ENCODE data around the gene EXD3.
"Not testable (repeated sequence)": the region's sequence is repeated elsewhere in the genome, so short reads cannot be mapped to it uniquely, and the experiment has no call there.

EXD3 gene

DNA sequence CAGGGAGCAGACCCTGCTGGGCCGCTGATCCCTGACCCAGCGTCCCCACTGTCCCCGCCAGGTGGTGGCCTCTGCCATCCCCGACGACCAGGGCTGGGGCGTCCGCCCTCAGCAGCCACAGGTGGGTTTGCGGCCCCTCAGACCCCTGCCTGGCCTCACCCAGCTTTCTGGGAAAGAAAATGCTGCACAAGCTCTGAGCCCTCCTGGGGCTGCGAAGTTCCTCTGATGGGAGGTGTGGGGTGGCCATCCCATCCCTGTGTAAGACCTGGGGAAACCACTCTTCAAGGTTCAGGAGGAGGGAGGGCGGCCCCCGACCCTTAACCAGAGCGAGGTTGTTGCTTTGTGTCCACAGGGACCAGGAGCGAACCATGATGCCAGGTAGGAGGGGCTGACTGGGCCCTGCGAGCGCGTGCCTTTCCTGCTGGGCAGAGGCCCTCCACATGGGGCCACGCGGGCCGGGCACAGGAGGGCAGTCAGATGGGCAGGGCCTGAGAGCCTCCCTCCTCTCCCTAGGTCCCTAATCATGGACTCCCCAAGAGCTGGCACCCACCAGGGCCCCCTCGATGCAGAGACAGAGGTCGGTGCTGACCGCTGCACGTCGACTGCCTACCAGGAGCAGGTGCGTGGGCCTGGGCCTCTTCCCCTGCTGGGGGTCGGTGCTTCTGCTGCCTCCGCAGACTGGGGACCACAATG, 7.9 kb upstream of the EXD3 start:
- no peak for DNase-seq

DNA sequence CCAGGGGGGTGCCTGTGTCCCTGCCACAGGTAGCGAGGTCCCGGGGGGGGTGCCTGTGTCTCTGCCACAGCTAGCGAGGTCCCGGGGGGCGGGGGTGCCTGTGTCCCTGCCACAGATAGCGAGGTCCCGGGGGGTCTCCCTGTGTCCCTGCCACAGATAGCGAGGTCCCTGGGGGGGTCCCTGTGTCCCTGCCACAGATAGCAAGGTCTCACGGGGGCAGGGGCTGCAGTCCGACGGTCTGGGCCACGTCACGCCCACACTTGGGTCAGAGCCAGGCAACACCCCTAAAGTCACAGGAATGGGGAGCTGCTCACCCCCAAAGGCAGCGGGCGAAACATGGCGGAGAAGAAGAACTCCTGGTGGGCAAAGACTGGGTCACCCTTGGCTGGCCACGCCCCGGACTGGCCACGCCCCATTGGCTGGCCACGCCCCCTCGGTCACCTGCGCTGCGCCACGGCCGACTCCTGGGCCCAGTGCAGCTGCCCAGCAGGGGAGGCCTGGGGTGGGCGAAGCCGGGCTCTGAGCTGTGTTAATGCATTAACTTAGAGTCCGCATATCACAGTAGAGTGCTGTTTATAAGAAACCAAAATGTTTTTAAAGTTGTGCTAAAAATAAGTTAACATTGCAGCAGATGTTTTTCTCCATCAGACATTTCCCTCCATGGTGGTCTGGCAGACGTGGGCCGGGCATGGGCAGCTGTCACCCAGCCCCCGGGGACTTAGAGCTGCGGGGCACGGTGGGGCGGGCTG, 7.2 kb upstream of the EXD3 start:
- no peak for DNase-seq

DNA sequence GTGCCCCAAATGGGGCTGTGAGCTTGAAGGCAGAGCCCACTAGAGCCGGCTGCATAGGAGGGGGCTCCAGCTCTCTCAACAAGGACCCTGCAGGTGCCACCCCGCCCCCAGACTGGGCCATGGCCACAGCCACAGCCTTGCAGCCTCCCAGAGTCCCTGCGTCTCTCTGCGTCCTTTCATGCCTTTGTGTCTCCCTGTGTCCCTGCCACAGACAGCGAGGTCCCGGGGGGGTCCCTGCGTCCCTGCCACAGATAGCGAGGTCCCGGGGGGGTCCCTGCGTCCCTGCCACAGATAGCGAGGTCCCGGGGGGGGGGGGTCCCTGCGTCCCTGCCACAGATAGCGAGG, 6.6 kb upstream of the EXD3 start:
- DNase-seq: no peak

DNA sequence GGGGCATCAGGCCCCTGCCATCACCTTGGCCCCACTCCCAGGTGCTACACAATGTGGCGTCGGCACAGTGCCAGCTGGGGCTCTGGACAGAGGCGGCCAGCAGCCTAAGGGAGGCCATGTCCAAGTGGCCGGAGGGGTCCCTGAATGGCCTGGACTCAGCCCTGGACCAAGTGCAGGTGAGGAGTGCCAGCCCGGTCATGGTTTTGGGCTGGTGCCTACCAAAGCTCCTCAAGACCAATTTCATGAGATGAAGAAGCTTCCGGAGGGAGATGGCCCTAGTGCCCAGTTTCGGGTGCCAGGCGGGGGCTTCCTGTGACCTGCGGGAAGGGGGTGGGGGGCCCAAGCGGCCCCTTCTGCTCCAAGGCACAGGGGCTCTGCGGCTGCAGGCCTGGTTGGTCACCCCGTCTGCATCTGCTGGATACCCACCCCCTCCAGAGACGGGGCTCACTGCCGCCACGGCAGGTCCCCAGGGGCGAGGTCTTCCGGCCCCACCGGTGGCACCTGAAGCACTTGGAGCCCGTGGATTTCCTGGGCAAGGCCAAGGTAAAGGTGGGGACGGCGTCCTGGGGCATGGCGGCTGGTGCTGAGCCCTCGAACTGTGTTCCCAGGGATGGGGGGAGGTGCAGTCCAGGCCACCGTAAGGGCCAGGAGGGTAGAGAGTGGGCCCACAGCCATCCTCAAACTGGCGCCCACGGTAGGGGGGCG, 6.0 kb upstream of the EXD3 start:
- DNase-seq: no peak

DNA sequence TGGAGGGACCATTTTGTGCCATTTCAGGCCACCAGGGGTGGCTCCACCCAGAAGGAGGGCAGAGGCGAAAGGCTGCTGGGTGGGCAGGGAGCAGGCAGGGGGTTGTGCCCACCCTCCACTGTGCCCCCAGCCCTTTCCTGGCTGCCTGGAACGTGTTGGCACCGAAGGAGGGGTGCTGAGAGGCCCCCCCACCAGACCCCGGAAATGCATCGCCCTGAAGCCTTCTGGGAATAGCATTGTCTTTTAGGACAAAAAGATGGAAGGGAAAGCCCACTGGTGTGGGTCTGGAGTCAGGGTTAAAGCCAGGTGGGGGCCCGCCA, 5.3 kb upstream of the EXD3 start:
- no peak for DNase-seq

DNA sequence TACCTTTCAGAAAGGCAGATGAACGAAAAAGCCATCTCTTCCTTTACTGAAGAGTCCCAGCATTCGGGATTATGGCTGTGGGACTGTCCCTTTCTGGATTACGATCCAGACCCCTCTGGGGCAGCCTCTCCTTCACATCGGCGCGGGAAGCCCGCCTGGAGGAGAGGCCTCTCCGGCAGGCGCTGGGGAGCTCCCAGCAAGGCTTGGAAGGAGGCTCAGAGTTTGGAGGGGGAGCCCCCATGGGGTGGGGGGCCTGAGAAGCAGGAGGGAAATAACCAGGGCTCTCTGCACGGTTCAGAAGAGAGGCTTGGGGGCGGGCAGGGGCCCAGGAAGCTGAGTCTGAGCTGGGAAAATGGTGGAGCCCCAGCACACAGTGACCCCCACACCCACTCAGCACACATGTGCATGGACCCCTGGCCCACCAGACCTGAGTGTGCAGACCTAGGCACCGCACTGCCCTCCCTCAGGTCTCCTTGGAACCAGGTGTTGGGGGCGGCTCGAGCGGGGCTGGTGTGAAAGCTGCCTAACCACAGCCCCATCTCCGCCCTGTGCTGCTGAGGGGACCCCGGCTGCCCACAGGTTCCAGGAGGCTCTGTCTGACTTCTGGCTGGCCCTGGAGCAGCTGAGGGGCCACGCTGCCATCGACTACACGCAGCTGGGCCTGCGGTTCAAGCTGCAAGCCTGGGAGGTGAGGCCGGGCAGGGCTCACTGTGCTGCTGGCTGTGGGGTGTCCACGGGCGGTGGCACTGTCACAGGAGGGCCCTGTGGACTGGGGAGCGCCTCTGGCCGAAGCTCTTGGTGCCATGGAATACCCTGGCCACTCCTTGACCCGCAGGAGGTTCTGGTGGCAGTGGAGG, 4.7 kb upstream of the EXD3 start:
- DNase-seq: no peak

DNA sequence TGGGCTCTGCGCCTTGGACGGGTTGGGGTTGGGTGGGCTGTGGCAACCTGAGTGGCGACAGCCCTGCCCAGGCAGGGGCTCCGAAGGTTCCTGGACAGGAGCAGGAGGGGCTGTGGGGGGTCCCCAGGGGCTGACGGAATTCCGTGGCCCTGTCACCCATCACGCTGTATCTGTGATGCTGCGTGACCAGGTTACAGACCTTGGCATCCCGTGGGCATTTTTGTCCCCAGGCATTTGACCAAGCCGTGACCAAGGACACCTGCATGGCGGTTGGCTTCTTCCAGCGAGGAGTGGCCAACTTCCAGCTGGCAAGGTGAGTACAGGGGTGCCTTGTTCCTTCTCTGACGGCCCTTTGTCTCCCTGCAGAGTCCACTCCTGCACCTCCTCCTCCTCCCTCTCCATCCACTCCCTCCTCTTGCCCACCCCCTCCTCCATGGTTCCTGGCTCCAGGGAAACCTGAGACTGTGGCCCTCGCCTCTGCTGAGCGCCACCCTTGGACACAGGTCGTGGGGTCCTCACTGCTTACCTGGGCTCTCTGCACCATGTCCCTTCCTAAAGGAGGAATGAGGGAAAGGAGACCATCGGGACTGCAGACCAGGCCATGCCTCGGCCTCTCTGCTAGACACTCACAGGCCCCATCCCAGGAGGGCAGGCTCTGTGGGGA, 3.2 kb upstream of the EXD3 start:
- DNase-seq: no peak

DNA sequence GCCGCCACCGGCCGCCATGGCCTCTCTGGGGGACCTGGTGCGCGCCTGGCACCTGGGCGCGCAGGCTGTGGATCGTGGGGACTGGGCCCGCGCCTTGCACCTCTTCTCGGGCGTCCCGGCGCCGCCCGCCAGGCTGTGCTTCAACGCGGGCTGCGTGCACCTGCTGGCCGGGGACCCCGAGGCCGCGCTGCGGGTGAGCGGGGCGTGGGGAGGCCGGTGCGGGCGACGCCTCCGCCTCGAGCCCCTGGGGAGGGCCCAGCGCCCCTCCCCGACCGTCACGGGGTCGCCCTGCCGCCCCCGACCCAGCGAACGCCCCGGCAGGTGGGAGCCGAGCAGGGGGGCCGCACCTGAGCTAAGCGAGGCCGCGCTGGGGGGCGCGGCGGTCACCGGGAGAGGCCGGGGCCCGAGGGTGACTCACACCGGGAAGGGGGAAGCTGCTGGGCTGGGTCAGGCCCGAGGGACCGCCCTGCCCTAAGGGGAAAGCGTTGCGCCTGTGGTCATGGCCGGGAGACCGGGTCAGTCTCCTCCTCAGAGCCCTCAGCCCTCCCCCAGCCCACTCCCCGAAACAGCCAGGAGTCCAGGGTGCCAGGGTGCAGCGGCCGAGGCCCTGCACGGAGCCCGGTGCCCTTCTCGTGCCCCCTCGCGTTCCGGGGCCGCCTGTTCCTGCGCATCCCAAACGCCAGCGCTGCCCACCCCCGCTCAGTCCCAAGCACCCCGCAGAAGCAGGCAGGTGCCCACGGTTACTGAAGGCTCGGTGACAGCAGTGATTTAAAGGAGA, 741 bp upstream of the EXD3 start:
- DNase-seq: peak; percentile 62

DNA sequence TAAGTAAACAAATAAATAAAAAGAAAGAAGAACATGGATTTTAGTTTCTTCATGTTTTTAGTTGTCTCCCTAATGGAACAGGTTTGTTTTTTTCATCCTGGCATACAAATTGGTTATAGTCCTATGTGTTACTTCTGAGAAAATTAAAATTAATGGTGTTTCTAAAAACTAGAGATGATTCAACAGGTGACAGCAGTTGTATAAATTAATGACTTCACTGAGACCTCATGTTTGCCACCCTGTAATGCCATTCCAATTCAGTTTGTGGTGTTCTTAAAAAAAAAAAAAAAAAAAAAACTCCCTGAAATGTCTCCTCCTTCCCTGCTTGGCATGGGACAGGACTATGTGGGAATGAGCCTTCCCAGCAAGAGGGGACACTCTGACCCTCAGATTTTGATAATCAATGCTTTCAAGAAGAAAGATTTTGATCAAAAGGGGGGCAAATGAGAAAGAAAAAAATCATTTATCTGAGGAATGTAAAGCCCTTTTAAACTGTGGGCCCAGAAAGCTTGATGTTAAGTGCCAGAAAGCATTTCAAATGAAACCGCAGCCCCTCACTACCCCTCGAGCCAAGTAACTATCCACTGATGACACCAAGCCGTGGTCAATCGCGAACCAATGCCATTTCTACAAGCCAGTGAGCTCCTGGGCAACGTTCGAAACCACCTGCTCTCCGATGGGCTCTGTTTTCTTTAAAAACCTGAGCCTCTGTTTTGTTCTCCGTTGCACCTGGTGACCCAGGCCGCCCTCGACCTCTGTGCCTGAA, 941 bp downstream of the EXD3 start:
- no peak for DNase-seq

DNA sequence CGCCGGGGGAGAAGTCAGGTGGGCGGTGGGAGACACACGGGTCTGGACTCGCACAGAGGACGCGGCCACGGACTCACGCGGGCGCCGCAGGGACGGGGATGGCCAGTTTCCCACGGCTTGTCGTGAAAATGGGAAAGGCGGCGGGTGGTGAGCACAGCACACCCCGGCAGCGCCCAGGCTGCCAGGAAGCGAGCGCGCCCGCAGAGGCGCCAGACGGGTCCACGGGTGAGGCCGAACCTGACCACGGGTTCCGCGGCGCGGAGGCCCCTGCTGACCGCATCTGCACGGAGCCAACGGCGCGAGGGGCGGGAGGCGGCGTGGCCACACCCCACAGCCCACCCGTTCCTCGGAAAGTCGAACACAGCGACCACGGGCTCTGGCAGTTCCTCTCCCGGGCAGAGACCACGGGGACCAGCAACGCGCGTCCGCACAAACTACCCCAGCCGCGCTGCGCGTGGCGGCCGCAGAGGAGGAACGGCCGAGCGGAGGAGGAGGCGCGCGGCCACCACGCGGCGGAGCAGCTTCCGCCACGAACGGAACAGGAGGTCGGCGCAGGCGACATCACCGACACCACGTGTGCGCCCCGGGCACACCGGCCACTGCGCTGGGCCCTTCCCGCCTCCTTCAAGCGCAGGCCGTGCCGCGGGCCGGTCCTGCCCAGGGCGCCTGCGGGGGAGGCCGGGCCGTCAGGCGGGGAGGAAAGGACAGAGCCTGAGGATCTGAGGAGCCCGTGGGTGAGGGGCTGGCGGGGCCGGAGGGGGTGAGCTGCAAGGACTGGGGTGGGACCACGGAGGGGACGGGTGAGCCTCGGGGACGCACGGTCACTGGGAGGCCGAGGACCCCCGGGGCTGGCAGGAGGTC, 5.6 kb downstream of the EXD3 start:
- peak; percentile 15 for DNase-seq

DNA sequence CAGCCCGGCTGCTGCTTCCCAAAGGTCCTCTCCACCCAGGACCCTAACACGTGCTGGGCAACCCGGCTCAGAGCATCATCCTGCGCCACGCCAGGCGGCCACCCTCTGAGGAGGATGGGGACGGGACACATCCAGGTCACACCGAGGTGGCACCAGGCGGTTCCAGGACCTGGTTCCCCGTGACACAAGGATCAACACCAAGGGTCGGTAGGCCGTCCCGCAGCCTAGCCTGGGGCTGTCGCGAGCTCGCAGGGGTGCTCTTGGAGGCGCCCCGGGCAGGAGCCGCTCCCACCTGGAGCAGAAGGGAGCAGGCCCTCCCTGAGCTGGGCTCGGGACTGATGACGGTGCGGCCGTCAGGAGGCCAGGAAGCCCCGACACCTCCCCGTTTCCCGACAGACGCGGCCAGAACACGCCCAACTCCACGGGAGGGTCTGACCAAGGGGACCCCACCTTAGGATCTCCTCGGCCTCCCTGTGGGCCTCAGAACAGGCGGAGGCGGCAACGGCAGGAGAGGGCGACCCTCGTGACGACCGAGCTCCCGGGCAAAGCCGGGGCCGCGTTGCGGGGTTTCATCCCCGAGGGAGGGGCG, 6.3 kb downstream of the EXD3 start:
- DNase-seq: no peak

DNA sequence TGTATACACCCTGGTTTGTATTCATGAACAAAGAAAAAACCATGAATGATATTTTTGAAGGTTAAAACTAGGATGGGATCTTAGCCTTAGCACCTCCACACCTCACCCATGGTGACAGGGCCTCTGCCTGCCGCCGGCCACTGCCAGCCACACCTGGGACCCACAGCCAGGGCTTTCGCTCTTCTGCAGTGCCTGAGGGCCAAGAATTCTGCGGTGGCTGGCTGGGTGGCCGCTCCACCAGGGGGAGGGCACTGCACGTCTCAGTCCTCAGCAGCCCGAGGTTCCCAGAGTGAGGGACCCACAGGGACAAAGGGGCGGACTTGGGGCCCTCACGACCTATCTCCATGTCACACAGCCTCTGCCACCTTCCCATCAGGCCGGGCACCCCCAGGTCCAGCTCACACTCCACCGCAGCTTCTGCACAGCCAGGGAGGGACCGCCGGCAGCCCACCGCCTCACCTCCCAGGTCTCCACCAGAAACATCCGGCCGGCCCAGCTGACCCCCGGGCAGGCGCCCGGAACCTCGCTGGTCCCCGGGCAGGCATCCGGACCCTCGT, 6.9 kb downstream of the EXD3 start:
- DNase-seq: no peak

DNA sequence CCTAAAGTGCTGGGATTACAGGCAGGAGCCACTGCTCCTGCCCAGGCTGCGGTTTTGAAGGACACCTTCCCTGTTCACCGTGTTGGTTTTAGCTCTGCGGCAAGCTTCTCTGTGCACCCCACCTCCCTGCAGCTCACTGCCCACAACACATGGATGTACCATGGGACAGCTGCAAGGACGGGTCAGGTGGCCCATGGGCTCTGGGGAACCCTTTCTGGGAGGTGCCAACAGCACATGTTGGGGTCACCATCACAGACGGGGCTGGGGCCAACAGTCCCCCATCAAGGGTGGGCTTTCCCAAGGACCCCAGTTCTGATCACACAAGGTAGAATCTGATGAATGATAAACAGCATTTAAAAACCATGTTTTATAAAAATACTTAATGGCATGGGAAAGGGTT, 7.5 kb downstream of the EXD3 start:
- no peak for DNase-seq

DNA sequence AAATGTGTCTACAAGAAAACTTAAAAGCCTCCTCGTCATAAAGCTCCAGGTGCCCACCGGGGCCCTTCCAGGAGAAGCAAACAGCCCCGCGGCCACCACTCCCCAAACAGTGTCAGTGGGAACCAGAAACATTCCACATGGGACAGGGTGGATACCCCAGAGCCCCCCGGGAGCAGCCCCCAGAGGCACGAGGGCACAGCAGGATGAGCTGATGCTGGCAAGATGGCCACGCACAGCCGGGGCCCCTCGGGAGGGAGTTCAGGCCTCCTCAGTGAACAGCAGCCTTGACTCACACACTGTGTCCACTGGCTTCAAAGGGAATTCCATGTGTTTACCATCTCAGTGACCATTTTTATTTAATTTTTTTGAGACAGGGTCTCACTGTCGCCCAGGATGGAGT, 10.5 kb downstream of the EXD3 start:
- no peak for DNase-seq

DNA sequence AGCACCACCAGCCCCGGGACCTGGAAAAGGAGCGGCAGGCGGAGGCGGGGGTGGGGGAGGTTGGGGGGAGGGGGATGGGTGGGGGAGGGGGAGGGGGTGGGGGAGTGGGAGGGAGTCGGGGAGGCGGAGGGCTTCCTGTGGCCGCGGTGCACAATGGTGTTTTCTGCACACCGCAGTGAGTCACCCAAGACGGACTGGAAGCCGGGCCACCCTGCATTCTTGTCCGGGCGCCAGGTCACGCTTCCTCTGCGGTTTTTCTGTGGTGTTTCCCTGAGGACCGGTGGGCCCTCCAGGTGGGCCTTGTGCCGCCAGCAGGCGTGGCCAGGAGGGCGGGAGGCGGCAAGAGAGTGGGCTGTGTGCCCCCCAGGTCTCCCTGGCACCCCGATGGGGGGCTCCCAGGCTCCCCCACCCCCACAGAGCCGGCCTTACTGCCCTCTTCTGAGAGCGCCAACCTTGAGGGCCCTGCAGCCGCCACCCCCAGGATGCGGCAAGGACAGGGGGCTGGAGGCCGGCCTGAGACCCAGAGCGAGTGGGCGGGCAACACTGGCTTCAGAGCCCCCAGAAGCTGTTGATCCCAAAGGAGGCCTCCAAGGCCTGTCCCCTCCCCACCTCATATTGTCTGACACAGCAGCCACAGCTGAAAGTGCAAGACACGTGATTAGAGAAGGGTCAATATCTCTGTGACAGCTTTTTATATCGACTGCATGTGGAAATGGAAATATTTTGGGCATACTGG, 11.1 kb downstream of the EXD3 start:
- DNase-seq: peak; percentile 92

DNA sequence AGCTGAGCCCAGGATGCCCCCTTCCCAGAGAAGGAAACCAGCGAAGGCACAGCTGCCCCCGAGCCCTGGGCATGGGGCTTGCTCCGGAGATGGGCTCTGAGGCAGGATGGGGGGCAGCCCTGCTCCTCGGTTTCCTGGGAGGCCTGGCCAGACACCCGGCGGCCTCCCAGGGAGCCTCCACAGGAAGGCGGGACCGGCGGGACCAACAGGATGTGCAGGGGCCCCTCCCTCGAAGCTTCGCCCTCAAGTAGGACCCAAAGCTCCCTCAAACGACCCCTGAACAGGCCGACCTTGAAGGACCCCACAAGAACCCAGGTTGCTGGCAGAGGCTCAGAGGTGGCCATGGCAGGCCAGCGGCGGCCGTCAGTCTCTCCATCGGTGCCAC, 11.7 kb downstream of the EXD3 start:
- DNase-seq: no peak

DNA sequence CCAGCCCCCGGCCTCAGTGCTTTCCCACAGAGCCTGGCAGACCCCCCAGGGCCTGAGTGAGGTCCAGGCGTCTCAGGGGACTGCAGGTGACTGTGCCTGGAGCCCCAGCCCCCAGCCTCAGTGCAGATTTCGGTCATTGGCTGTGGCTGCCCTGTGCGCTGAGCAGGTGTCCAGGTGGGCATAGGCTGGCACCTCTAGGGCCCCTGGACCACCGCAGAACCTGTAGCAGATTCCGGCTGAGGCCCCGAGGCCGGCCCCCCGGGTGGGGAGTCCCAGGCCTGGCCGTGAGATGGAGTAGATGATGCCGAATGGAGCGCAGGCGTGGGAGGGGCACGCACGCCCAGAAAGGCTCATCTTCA, 12.1 kb downstream of the EXD3 start:
- no peak for DNase-seq

DNA sequence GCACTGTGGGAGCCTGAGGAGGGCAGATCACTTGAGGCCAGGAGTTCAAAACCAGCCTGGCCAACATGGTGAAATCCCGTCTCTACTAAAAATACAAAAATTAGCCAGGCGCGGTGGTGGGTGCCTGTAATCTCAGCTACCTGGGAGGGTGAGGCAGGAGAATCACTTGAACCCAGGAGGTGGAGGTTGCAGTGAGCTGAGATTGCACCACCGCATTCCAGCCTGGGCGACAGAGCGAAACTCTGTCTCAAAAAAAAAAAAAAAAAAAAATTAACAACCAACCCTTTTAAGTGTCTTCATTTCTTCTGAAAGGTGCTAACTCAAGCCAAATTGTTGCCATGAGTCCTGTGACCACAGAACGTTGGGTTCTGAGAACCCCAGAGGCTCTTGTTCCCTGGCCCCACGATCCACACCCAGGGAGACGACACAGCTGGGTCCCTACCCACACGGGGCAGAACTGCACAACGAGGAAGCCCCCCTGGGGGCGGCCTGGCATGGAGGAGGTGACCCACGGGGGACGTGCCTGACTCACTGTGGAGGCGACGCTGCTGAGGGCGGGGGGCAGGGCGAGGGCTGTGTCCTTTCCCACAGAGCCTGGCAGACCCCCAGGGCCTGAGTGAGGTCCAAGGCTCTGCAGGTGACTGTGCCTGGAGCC, 12.6 kb downstream of the EXD3 start:
- not testable (repeated sequence) for DNase-seq
